Skin of body (tissue), 2 donors: ENCODE results near the gene MEIS1. TPM values are rescaled to one million over a fixed set of nuclear protein-coding genes. Genes with fewer than 3 reads are reported as not detected.

Experiments used
- DNase-seq: peaks from one replicate; lab custom pipeline; 2025; lab: John Stamatoyannopoulos, UW
- total RNA-seq: library from RNA; depleted of rRNA; stranded (reverse); fragments of >200 nt; gene quantifications from one replicate; pipeline ENCODE4 v1.2.3, GENCODE V29; 2014

Gene MEIS1
- total RNA-seq, 1 donor from 2014 or later, result 28.4 TPM

GRCh38 chr2:66580166-66581049, 145.5 kb downstream of the MEIS1 start:
- DNase-seq, result no peak

GRCh38 chr2:66581339-66582103, 146.6 kb downstream of the MEIS1 start:
- DNase-seq, result no peak

GRCh38 chr2:66582104-66582986, 147.4 kb downstream of the MEIS1 start:
- DNase-seq, result no peak

GRCh38 chr2:66582987-66583880, 148.3 kb downstream of the MEIS1 start:
- DNase-seq, result peak; percentile 3

GRCh38 chr2:66583881-66584280, 149.0 kb downstream of the MEIS1 start:
- no peak for DNase-seq

- DNase-seq, result no peak
Observed at GRCh38 chr2:66585587-66585986, 150.7 kb downstream of the MEIS1 start.

- DNase-seq, result no peak
Observed at GRCh38 chr2:66587216-66587615, 152.3 kb downstream of the MEIS1 start.

- no peak for DNase-seq
Observed at GRCh38 chr2:66594001-66594400, 159.1 kb downstream of the MEIS1 start.

GRCh38 chr2:66595556-66595955, 160.6 kb downstream of the MEIS1 start:
- DNase-seq, result no peak

GRCh38 chr2:66596256-66596655, 161.3 kb downstream of the MEIS1 start:
- no peak for DNase-seq

GRCh38 chr2:66601624-66602023, 166.7 kb downstream of the MEIS1 start:
- DNase-seq, result peak; percentile 39

- DNase-seq, result peak; percentile 79
Observed at GRCh38 chr2:66602341-66602740, 167.4 kb downstream of the MEIS1 start.

GRCh38 chr2:66604326-66604725, 169.4 kb downstream of the MEIS1 start:
- no peak for DNase-seq

GRCh38 chr2:66604976-66605375, 170.1 kb downstream of the MEIS1 start:
- no peak for DNase-seq

GRCh38 chr2:66607152-66607551, 172.2 kb downstream of the MEIS1 start:
- no peak for DNase-seq
